BLaER1 (cell line): ENCODE results near the gene NKX2-3.

Source experiments
- H3K27ac ChIP-seq: shearing (Covaris generic); formaldehyde crosslinking; 2 replicates; pipeline ENCODE4 v1.8.1; 2022
- H3K27me3 ChIP-seq: shearing (Covaris generic); formaldehyde crosslinking; 2 replicates; pipeline ENCODE4 v1.8.1; 2022
- H3K36me3 ChIP-seq: shearing (Covaris generic); formaldehyde crosslinking; 2 replicates; pipeline ENCODE4 v1.8.1; 2022
- H3K4me1 ChIP-seq: shearing (Covaris generic); formaldehyde crosslinking; 2 replicates; pipeline ENCODE4 v1.8.1; 2022
- H3K4me2 ChIP-seq: shearing (Covaris generic); formaldehyde crosslinking; 2 replicates; pipeline ENCODE4 v1.8.1; 2022
- H3K4me3 ChIP-seq: shearing (Covaris generic); formaldehyde crosslinking; 2 replicates; pipeline ENCODE4 v1.8.1; 2022
- H3K9ac ChIP-seq: shearing (Covaris generic); formaldehyde crosslinking; 2 replicates; pipeline ENCODE4 v1.8.1; 2022
- H3K9me3 ChIP-seq: shearing (Covaris generic); formaldehyde crosslinking; 2 replicates; pipeline ENCODE4 v1.8.1; 2022
- H4K20me1 ChIP-seq: shearing (Covaris generic); formaldehyde crosslinking; 2 replicates; pipeline ENCODE4 v1.8.1; 2022
- Cebpa-rat ChIP-seq: shearing (Covaris generic); IDR thresholded peaks from 2 replicates; pipeline ENCODE4 v1.8.1; 2022

Gene NKX2-3

GRCh38 chr10:99526861-99527504 lies 5.8 kb upstream of the NKX2-3 start:
- no peak for TF ChIP-seq Cebpa-rat
- no peak overlapping the region for H3K4me2 ChIP-seq
- peaks cover 69% of the 10 kb centered on the region for H3K27me3 ChIP-seq
- H4K20me1 ChIP-seq, result peaks cover 52% of the 10 kb centered on the region
- H3K4me3 ChIP-seq, result no peak overlapping the region
- peaks cover 25% of the 10 kb centered on the region for H3K9me3 ChIP-seq
- no peak overlapping the region for H3K27ac ChIP-seq
- H3K4me1 ChIP-seq, result peaks cover 13% of the 10 kb centered on the region
- H3K36me3 ChIP-seq, result no peaks in the 10 kb centered on the region
- H3K9ac ChIP-seq, result no peak overlapping the region

GRCh38 chr10:99527526-99528493 lies 4.9 kb upstream of the NKX2-3 start:
- no peak overlapping the region for H3K4me3 ChIP-seq

GRCh38 chr10:99528494-99529441 lies 4.0 kb upstream of the NKX2-3 start:
- Histone ChIP-seq H3K9me3 (peaks cover 28% of the 10 kb centered on the region), H3K9ac (no peak overlapping the region), H3K4me1 (peaks cover 20% of the 10 kb centered on the region), H3K4me2 (no peak overlapping the region), H3K4me3 (no peak overlapping the region), H3K27ac (no peak overlapping the region), H4K20me1 (peaks cover 70% of the 10 kb centered on the region), H3K36me3 (no peaks in the 10 kb centered on the region), H3K27me3 (peaks cover 81% of the 10 kb centered on the region)
- no peak for TF ChIP-seq Cebpa-rat

More at GRCh38 chr10:99527526-99528493, 4.9 kb upstream of the NKX2-3 start:
- TF ChIP-seq Cebpa-rat, result no peak
- no peak overlapping the region for H3K9ac ChIP-seq
- no peaks in the 10 kb centered on the region for H3K36me3 ChIP-seq
- no peak overlapping the region for H3K4me2 ChIP-seq
- H3K9me3 ChIP-seq, result peaks cover 28% of the 10 kb centered on the region
- peaks cover 19% of the 10 kb centered on the region for H3K4me1 ChIP-seq
- H3K27me3 ChIP-seq, result peaks cover 75% of the 10 kb centered on the region
- H4K20me1 ChIP-seq, result peaks cover 60% of the 10 kb centered on the region
- no peak overlapping the region for H3K27ac ChIP-seq

- Histone ChIP-seq H3K4me1 (peaks cover 22% of the 10 kb centered on the region), H3K4me2 (0 out of 2 replicates have a peak overlapping the region, but pooled peaks have one; percentile 82), H3K9ac (no peak overlapping the region), H3K27ac (no peak overlapping the region), H3K4me3 (no peak overlapping the region), H3K9me3 (peaks cover 34% of the 10 kb centered on the region), H4K20me1 (peaks cover 79% of the 10 kb centered on the region), H3K36me3 (no peaks in the 10 kb centered on the region), H3K27me3 (peaks cover 90% of the 10 kb centered on the region)
- TF ChIP-seq Cebpa-rat, result no peak
Observed at GRCh38 chr10:99529591-99530107, 3.1 kb upstream of the NKX2-3 start.

- peaks cover 30% of the 10 kb centered on the region for H3K4me1 ChIP-seq
- no peak for TF ChIP-seq Cebpa-rat
- peak overlapping the region; percentile 82 for H3K4me2 ChIP-seq
- H3K4me3 ChIP-seq, result peak overlapping the region; percentile 58
- peaks cover 41% of the 10 kb centered on the region for H3K9me3 ChIP-seq
- H3K9ac ChIP-seq, result no peak overlapping the region
- no peaks in the 10 kb centered on the region for H3K36me3 ChIP-seq
- H4K20me1 ChIP-seq, result peaks cover 86% of the 10 kb centered on the region
- H3K27ac ChIP-seq, result no peak overlapping the region
- peaks cover 94% of the 10 kb centered on the region for H3K27me3 ChIP-seq
Observed at GRCh38 chr10:99530108-99531025, 2.4 kb upstream of the NKX2-3 start.

- Histone ChIP-seq H3K27ac (no peak overlapping the region), H3K27me3 (peaks cover 99% of the 10 kb centered on the region), H3K4me1 (peaks cover 30% of the 10 kb centered on the region), H3K36me3 (no peaks in the 10 kb centered on the region), H4K20me1 (peaks cover 94% of the 10 kb centered on the region), H3K4me2 (peak overlapping the region; percentile 82), H3K4me3 (peak overlapping the region; percentile 58), H3K9me3 (peaks cover 49% of the 10 kb centered on the region), H3K9ac (no peak overlapping the region)
- no peak for TF ChIP-seq Cebpa-rat
Observed at GRCh38 chr10:99531026-99531695, 1.6 kb upstream of the NKX2-3 start.

GRCh38 chr10:99531696-99532593 lies 797 bp upstream of the NKX2-3 start:
- H3K4me2 ChIP-seq, result peak overlapping the region; percentile 25

More at GRCh38 chr10:99531696-99532593, 797 bp upstream of the NKX2-3 start:
- Histone ChIP-seq H4K20me1 (peaks cover 100% of the 10 kb centered on the region), H3K4me3 (peak overlapping the region; percentile 58), H3K27me3 (peaks cover 100% of the 10 kb centered on the region), H3K9me3 (peaks cover 56% of the 10 kb centered on the region), H3K27ac (no peak overlapping the region), H3K4me1 (peaks cover 30% of the 10 kb centered on the region), H3K36me3 (no peaks in the 10 kb centered on the region), H3K9ac (no peak overlapping the region)
- no peak for TF ChIP-seq Cebpa-rat
